Left lobe of liver (tissue), 2 donors: Measurements from ENCODE around the gene SPEF2. TPM values are rescaled to one million over a fixed set of nuclear protein-coding genes. Genes with fewer than 3 reads are reported as not detected.
"Not testable (repeated sequence)": the region's sequence is repeated elsewhere in the genome, so short reads cannot be mapped to it uniquely, and the experiment has no call there.

Experiments
- ATAC-seq: fragments of 200-7000 bp; cut with Tn5 transposase; one replicate; pipeline ENCODE4 v1.9.1; 2020; ENCODE audit warnings: mild to moderate bottlenecking, moderate library complexity
- DNase-seq: peaks from one replicate; pipeline ENCODE4 v3.0.0-alpha.2; 2020; ENCODE audit warnings: low spot score
- total RNA-seq: library from RNA; stranded (reverse); gene quantifications from one replicate; pipeline ENCODE4 v1.2.1, GENCODE V29; 2021
- donor health status: DM: no; HTN: no; CAD: no; lungs with moderate emphysema.
- donor health status: DM: no; HTN: yes; CAD: no.

SPEF2 gene
- total RNA-seq, 1 donor from 2014 or later = 1.7 TPM

GRCh38 chr5:35819026-35819425 lies 201.4 kb downstream of the SPEF2 start:
- no peak for DNase-seq
- no peak for ATAC-seq

- DNase-seq (no peak), ATAC-seq (no peak)
Observed at GRCh38 chr5:35819668-35820067, 202.0 kb downstream of the SPEF2 start.

GRCh38 chr5:35820735-35821134 lies 203.1 kb downstream of the SPEF2 start:
- no peak for ATAC-seq
- DNase-seq = no peak

GRCh38 chr5:35821513-35821912 lies 203.8 kb downstream of the SPEF2 start:
- ATAC-seq = no peak
- no peak for DNase-seq

GRCh38 chr5:35822511-35822910 lies 204.8 kb downstream of the SPEF2 start:
- no peak for DNase-seq
- ATAC-seq = no peak

- ATAC-seq = no peak
- no peak for DNase-seq
Observed at GRCh38 chr5:35823347-35824098, 205.9 kb downstream of the SPEF2 start.

- ATAC-seq = no peak
- DNase-seq = no peak
Observed at GRCh38 chr5:35826056-35826455, 208.4 kb downstream of the SPEF2 start.

GRCh38 chr5:35826554-35826953 lies 208.9 kb downstream of the SPEF2 start:
- DNase-seq = no peak

GRCh38 chr5:35828082-35828598 lies 210.5 kb downstream of the SPEF2 start:
- DNase-seq = no peak
- no peak for ATAC-seq

More at GRCh38 chr5:35826554-35826953, 208.9 kb downstream of the SPEF2 start:
- ATAC-seq = no peak

- DNase-seq = no peak
- ATAC-seq = no peak
Observed at GRCh38 chr5:35830587-35830986, 212.9 kb downstream of the SPEF2 start.

GRCh38 chr5:35832762-35833161 lies 215.1 kb downstream of the SPEF2 start:
- no peak for DNase-seq
- ATAC-seq = no peak

- no peak for ATAC-seq
- no peak for DNase-seq
Observed at GRCh38 chr5:35833224-35833623, 215.6 kb downstream of the SPEF2 start.

GRCh38 chr5:35835796-35836742 lies 218.4 kb downstream of the SPEF2 start:
- DNase-seq (no peak), ATAC-seq (no peak)

GRCh38 chr5:35838370-35839042 lies 220.8 kb downstream of the SPEF2 start:
- no peak for ATAC-seq

GRCh38 chr5:35842856-35843255 lies 225.2 kb downstream of the SPEF2 start:
- ATAC-seq = no peak
- no peak for DNase-seq

More at GRCh38 chr5:35838370-35839042, 220.8 kb downstream of the SPEF2 start:
- DNase-seq = no peak

GRCh38 chr5:35845508-35845907 lies 227.8 kb downstream of the SPEF2 start:
- DNase-seq, ATAC-seq: not testable (repeated sequence)

- DNase-seq = no peak
- ATAC-seq = no peak
Observed at GRCh38 chr5:35847491-35847890, 229.8 kb downstream of the SPEF2 start.

GRCh38 chr5:35847961-35848360 lies 230.3 kb downstream of the SPEF2 start:
- ATAC-seq = no peak
- DNase-seq = no peak

GRCh38 chr5:35849860-35850259 lies 232.2 kb downstream of the SPEF2 start:
- no peak for DNase-seq
- no peak for ATAC-seq

- ATAC-seq = peak; percentile 45
- no peak for DNase-seq
Observed at GRCh38 chr5:35850967-35851680, 233.5 kb downstream of the SPEF2 start.
